Measurements from ENCODE around the gene C16orf74.

DNA sequence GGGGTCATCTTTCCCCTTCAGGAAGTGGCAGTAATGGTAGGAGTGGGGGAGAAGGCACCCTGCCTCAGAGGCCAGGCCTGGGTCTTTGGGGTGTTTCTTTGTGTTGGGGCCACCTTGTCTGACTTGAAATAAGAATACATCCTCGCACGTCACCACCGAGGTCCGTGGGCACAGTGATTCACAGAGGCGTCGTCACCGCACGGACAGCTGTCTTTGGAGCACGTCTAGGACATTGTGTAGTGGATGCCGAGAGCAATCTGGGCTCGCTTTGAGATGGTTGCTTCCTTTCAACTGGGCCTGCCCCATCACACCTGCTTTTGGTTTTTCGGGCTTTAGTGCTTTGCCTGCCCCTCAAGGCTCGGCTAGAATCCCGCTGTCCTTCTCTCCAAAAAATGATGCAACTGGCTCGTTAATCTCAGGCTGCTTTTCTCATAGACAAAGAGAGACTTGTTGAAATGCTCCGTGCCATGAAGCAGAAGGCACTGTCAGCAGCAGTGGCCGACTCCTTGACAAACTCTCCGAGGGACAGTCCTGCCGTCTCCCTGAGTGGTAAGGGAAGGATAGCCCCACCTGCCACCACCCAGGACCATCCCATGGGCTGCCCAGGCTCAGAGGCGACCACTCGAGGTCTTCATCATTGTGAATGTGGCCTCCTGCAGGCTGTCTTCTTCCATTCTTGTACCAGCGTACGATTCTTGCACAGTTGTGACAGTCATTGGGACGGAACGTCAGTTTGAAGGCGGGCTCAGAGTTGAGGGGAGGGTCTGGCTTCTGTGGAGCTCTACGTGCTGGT lies 86.1 kb downstream of the C16orf74 start:
- TF ChIP-seq, protein P1, sequence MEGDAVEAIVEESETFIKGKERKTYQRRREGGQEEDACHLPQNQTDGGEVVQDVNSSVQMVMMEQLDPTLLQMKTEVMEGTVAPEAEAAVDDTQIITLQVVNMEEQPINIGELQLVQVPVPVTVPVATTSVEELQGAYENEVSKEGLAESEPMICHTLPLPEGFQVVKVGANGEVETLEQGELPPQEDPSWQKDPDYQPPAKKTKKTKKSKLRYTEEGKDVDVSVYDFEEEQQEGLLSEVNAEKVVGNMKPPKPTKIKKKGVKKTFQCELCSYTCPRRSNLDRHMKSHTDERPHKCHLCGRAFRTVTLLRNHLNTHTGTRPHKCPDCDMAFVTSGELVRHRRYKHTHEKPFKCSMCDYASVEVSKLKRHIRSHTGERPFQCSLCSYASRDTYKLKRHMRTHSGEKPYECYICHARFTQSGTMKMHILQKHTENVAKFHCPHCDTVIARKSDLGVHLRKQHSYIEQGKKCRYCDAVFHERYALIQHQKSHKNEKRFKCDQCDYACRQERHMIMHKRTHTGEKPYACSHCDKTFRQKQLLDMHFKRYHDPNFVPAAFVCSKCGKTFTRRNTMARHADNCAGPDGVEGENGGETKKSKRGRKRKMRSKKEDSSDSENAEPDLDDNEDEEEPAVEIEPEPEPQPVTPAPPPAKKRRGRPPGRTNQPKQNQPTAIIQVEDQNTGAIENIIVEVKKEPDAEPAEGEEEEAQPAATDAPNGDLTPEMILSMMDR (IDR thresholded peaks at IDR 0.05): no peak
- no peak for TF ChIP-seq POLR2A (IDR thresholded peaks at IDR 0.05)
